HEK293 (cell line): ENCODE measurements around the gene SPC25.

Experiments
- ZNF830 ChIP-seq: fragments of 450-650 bp; IDR thresholded peaks from 2 replicates; pipeline ENCODE4 v1.5.0; 2018; ENCODE audit warnings: missing biosample characterization, missing genetic modification characterization, low read depth, mild to moderate bottlenecking, moderate library complexity
- TF ChIP-seq, protein P1 (sequence below): fragments of 450-650 bp; formaldehyde crosslinking; IDR thresholded peaks from 2 replicates; pipeline ENCODE4 v1.5.1; 2016; ENCODE audit warnings: missing biosample characterization, missing genetic modification characterization

DNA sequence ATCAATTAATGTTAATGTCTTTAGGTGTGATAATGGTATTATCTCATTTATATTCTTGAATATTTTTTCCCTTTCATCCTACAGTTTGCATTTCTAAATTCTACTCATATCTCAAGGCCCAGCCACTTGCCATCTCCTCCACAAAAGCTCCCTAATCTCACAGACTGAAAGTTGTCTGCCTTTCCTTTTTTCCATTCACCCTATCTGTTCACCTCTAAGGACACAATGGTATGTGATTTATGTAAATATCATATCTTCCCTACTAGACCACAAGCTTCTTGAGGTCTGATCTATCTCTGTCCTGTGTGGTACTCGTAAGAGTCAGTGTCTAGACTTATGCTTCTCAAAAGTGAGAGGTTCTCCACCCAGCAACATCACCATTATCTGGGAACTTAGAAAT lies 3.9 kb upstream of the SPC25 start:
- TF ChIP-seq, protein P1, sequence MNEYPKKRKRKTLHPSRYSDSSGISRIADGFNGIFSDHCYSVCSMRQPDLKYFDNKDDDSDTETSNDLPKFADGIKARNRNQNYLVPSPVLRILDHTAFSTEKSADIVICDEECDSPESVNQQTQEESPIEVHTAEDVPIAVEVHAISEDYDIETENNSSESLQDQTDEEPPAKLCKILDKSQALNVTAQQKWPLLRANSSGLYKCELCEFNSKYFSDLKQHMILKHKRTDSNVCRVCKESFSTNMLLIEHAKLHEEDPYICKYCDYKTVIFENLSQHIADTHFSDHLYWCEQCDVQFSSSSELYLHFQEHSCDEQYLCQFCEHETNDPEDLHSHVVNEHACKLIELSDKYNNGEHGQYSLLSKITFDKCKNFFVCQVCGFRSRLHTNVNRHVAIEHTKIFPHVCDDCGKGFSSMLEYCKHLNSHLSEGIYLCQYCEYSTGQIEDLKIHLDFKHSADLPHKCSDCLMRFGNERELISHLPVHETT (tag by site-specific recombination), result no peak
- no peak for TF ChIP-seq ZNF830 (tag by site-specific recombination)
